Progenitor cell of endocrine pancreas (in vitro differentiated cells): Measurements from ENCODE around the gene PCDH15. TPM values are rescaled to one million over a fixed set of nuclear protein-coding genes. Genes with fewer than 3 reads are reported as not detected.

Experiments
- DNase-seq: peaks from one replicate; pipeline ENCODE4 v3.0.0; 2021; ENCODE audit warnings: low spot score; ENCODE audit not compliant: unreplicated experiment
- H3K27ac Mint-ChIP-seq: 2 replicates; pipeline ENCODE4 v1.8.0; 2021; ENCODE audit warnings: mild to moderate bottlenecking, moderate library complexity, mixed read lengths
- H3K27me3 Mint-ChIP-seq: 2 replicates; pipeline ENCODE4 v1.8.0; 2021; ENCODE audit warnings: mixed read lengths
- H3K36me3 Mint-ChIP-seq: 2 replicates; pipeline ENCODE4 v1.8.0; 2022; ENCODE audit warnings: mixed read lengths; ENCODE audit not compliant: insufficient read depth
- H3K4me1 Mint-ChIP-seq: 2 replicates; pipeline ENCODE4 v1.8.0; 2021; ENCODE audit warnings: low read depth, mixed read lengths
- H3K4me3 Mint-ChIP-seq: 2 replicates; pipeline ENCODE4 v1.8.0; 2021; ENCODE audit warnings: low read depth, mild to moderate bottlenecking, moderate library complexity, mixed read lengths
- H3K9me3 Mint-ChIP-seq: 2 replicates; pipeline ENCODE4 v1.8.0; 2021; ENCODE audit warnings: low read depth, mixed read lengths
- total RNA-seq: library from RNA; stranded (reverse); gene quantifications from 2 replicates; pipeline ENCODE4 v1.2.1, GENCODE V29; 2021
- TF ChIP-seq, protein P1 (sequence below): fragments of 200-600 bp; sonication (generic); IDR thresholded peaks from one replicate; pipeline ENCODE4 v1.5.0; 2021; ENCODE audit warnings: antibody characterized with exemption, mild to moderate bottlenecking; ENCODE audit not compliant: unreplicated experiment

PCDH15 gene
- total RNA-seq, 1 donor from 2014 or later: 0.14 TPM

DNA sequence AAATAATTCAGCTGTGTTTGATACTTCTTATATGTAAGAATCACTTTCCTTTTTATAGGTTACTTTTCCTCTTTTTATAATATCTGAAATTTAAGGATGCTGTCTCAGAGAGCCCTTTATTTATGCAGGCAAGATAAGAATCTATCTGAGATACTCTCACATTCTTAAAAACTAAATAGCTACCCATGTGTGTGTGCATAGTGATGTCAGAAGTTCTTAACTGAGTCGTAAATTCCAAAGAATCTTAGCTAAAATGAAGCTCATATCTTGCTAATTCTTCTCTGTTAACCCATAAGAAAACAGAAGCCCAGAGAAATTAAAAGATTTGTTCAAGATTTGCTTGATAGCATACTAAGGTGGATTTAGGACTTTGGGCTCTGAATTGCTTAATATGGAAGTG lies 118.5 kb downstream of the PCDH15 start:
- TF ChIP-seq, protein P1, sequence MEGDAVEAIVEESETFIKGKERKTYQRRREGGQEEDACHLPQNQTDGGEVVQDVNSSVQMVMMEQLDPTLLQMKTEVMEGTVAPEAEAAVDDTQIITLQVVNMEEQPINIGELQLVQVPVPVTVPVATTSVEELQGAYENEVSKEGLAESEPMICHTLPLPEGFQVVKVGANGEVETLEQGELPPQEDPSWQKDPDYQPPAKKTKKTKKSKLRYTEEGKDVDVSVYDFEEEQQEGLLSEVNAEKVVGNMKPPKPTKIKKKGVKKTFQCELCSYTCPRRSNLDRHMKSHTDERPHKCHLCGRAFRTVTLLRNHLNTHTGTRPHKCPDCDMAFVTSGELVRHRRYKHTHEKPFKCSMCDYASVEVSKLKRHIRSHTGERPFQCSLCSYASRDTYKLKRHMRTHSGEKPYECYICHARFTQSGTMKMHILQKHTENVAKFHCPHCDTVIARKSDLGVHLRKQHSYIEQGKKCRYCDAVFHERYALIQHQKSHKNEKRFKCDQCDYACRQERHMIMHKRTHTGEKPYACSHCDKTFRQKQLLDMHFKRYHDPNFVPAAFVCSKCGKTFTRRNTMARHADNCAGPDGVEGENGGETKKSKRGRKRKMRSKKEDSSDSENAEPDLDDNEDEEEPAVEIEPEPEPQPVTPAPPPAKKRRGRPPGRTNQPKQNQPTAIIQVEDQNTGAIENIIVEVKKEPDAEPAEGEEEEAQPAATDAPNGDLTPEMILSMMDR: no peak
- H3K27me3 Mint-ChIP-seq: no peaks in the 10 kb centered on the region
- H3K36me3 Mint-ChIP-seq: no peaks in the 10 kb centered on the region
- H3K9me3 Mint-ChIP-seq: no peaks in the 10 kb centered on the region
- H3K4me3 Mint-ChIP-seq: no peak overlapping the region
- peaks cover 2% of the 10 kb centered on the region for H3K4me1 Mint-ChIP-seq
- DNase-seq: no peak
- no peak overlapping the region for H3K27ac Mint-ChIP-seq

DNA sequence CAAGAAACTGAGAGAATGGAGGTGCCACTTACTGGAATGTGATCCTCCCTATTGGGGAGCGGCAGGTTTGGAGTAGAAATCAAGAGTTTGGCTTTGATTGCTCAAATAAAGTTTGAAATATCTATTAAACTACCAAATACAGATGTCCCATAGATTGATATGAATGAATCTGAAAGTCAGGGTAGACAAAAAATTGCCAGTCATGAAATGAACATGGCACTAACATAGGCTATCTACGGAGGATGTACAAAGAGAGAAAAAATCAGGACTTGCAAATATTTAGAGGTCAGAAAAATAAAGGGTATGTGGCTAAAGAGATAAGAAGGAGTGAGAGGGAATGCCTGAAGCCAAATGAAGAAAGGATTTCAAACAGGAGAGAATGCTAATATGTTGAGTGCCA lies 119.9 kb downstream of the PCDH15 start:
- no peak overlapping the region for H3K4me3 Mint-ChIP-seq
- H3K27me3 Mint-ChIP-seq: no peaks in the 10 kb centered on the region
- H3K36me3 Mint-ChIP-seq: no peaks in the 10 kb centered on the region
- no peaks in the 10 kb centered on the region for H3K9me3 Mint-ChIP-seq
- H3K4me1 Mint-ChIP-seq: peaks cover 2% of the 10 kb centered on the region
- TF ChIP-seq, protein P1: no peak
- DNase-seq: no peak
- H3K27ac Mint-ChIP-seq: no peak overlapping the region

DNA sequence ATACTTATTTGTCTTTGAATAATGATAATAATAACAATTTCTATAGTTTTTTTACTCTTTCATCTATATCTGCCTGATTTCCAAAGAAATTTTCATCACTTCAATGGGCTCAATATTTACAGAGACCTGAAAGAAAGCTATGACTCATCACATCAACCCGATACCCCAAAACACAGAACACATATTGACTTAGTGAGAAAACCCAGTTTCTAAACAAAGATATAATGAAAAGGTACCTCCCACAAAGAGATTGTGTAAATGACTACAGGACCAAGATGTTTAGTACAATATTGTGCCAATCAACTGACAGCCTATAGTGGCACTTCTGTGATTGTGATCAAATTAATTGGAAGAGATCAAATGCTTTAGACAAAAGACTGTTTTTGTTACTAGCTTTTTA lies 133.9 kb downstream of the PCDH15 start:
- Mint-ChIP-seq H3K36me3 (no peaks in the 10 kb centered on the region), H3K27ac (no peak overlapping the region), H3K9me3 (no peaks in the 10 kb centered on the region), H3K4me3 (no peak overlapping the region), H3K27me3 (no peaks in the 10 kb centered on the region), H3K4me1 (peaks cover 12% of the 10 kb centered on the region)
- TF ChIP-seq, protein P1: no peak
- DNase-seq: no peak

DNA sequence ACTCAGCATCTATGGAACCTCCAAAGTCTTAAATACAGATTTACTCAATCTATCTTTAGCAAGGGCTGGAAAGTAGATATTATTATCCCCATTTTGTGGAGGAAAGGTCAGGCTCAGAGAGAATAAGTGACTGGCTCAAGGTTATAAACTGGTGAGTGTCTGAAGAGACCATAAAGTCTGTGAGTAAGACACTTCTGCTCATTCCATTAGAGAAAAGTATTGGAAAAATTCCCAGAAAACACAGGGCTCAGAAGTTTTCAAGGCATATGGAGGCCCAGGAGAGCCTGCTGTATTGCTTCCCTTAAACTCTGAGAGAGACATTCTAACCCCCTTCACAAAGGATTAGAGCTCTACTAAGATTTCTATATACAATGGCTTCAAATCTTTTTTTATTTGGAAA lies 134.8 kb downstream of the PCDH15 start:
- H3K27ac Mint-ChIP-seq: no peak overlapping the region
- no peak for DNase-seq
- no peaks in the 10 kb centered on the region for H3K9me3 Mint-ChIP-seq
- H3K27me3 Mint-ChIP-seq: no peaks in the 10 kb centered on the region
- TF ChIP-seq, protein P1: no peak
- no peak overlapping the region for H3K4me3 Mint-ChIP-seq
- H3K36me3 Mint-ChIP-seq: no peaks in the 10 kb centered on the region
- peaks cover 12% of the 10 kb centered on the region for H3K4me1 Mint-ChIP-seq

DNA sequence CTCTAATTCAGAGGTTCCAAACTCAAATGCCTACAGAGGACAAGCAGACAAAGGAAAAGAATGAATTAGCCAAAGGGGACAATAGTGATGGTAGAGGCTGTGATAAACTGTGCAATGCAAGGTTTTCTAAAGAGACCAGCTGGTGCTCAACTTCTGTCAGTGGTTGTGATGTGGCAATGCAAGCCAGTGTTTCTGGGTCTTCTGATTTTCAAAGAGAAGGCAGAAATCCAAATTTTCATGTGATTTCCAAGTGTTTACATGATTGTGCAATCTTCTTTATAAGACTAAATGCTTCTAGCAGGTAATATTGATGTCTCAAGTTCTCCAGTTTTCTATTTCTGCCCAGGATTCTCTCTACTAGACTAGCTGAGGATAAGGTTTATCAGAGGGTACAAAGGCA lies 135.9 kb downstream of the PCDH15 start:
- H3K36me3 Mint-ChIP-seq: no peaks in the 10 kb centered on the region
- peaks cover 12% of the 10 kb centered on the region for H3K4me1 Mint-ChIP-seq
- DNase-seq: no peak
- no peak overlapping the region for H3K4me3 Mint-ChIP-seq
- TF ChIP-seq, protein P1: no peak
- no peak overlapping the region for H3K27ac Mint-ChIP-seq
- H3K27me3 Mint-ChIP-seq: no peaks in the 10 kb centered on the region
- H3K9me3 Mint-ChIP-seq: no peaks in the 10 kb centered on the region
